ENCODE data around the gene HIBADH.

The HIBADH gene

DNA sequence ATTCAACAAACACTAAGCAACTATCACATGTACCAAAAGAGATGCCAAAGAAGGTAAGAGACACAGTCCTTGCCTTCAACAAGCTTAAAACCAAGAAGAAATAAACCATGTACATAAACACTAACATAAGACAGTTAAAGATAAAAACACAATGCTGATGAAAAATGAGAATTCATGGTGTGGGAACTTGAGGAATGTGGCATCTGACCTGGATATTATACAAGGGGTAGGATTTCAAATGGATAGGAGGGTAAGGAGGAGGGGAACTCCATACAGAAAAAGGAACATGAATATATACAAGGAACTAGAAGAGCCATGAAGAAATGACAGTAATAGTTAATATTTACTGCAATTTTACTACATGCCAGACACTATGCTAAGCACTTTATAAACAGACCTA is 11.0 kb downstream of the HIBADH start:
- no peak for TF ChIP-seq NFRKB (IDR thresholded peaks at IDR 0.05)
- no peak for TF ChIP-seq HDGF (IDR thresholded peaks at IDR 0.05; ENCODE audit: borderline replicate concordance)
- no peak for TF ChIP-seq ARNT (IDR thresholded peaks at IDR 0.05)
- TF ChIP-seq CTBP1 (IDR thresholded peaks at IDR 0.05; ENCODE audit: borderline replicate concordance) = no peak
- TF ChIP-seq ELF4 (IDR thresholded peaks at IDR 0.05) = no peak
- no peak for TF ChIP-seq LEF1 (IDR thresholded peaks at IDR 0.05; ENCODE audit: borderline replicate concordance)
- no peak for TF ChIP-seq L3MBTL2 (conservative IDR thresholded peaks at IDR 0.05)
- no peak for TF ChIP-seq BHLHE40 (IDR thresholded peaks at IDR 0.05; ENCODE audit: borderline replicate concordance)
- no peak for TF ChIP-seq SP1 (IDR thresholded peaks at IDR 0.05)
- TF ChIP-seq ZNF384 (IDR thresholded peaks at IDR 0.05) = no peak
- TF ChIP-seq, protein P1, sequence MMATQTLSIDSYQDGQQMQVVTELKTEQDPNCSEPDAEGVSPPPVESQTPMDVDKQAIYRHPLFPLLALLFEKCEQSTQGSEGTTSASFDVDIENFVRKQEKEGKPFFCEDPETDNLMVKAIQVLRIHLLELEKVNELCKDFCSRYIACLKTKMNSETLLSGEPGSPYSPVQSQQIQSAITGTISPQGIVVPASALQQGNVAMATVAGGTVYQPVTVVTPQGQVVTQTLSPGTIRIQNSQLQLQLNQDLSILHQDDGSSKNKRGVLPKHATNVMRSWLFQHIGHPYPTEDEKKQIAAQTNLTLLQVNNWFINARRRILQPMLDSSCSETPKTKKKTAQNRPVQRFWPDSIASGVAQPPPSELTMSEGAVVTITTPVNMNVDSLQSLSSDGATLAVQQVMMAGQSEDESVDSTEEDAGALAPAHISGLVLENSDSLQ (IDR thresholded peaks at IDR 0.05) = no peak
- no peak for TF ChIP-seq FOXM1 (IDR thresholded peaks at IDR 0.05; ENCODE audit: borderline replicate concordance)
- no peak for TF ChIP-seq FOXA1 (IDR thresholded peaks at IDR 0.05)
- TF ChIP-seq SUZ12 (IDR thresholded peaks at IDR 0.05) = no peak
- TF ChIP-seq TARDBP (IDR thresholded peaks at IDR 0.05) = no peak
- no peak for TF ChIP-seq FOXK2 (IDR thresholded peaks at IDR 0.05)
- POLR2A ChIA-PET = interaction anchor here (1.8 kb wide), 1 partner anchor 11 kb away, joined by 6 read pairs; the partner anchor contains the start of gene HIBADH
- CTCF ChIA-PET = no interaction called here
- DNase-seq (ENCODE audit: extremely low spot score) = no peak

DNA sequence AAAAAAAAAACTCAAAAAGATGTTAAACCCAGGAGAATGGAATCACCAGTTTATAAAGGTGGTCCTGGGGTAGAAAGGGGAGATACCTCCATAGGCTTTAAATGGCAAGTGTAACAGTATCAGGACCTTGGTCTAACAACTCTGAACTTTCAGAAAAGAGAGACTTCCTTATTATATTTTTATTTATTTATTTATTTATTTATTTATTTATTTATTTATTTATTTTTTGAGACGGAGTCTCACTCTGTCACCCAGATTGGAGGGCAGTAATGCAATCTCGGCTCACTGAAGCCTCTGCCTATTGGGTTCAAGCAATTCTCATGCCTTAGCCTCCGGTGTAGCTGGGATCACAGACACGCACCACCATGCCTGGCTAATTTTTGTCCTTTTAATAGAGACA is 12.4 kb downstream of the HIBADH start:
- POLR2A ChIA-PET = no interaction called here
- no peak for DNase-seq (ENCODE audit: extremely low spot score)
- TF ChIP-seq BHLHE40 (IDR thresholded peaks at IDR 0.05; ENCODE audit: borderline replicate concordance) = no peak
- no peak for TF ChIP-seq L3MBTL2 (conservative IDR thresholded peaks at IDR 0.05)
- no peak for TF ChIP-seq ARNT (IDR thresholded peaks at IDR 0.05)
- no peak for TF ChIP-seq SP1 (IDR thresholded peaks at IDR 0.05)
- TF ChIP-seq, protein P1 (IDR thresholded peaks at IDR 0.05) = no peak
- TF ChIP-seq LEF1 (IDR thresholded peaks at IDR 0.05; ENCODE audit: borderline replicate concordance) = no peak
- no peak for TF ChIP-seq TARDBP (IDR thresholded peaks at IDR 0.05)
- TF ChIP-seq FOXA1 (IDR thresholded peaks at IDR 0.05) = no peak
- TF ChIP-seq HDGF (IDR thresholded peaks at IDR 0.05; ENCODE audit: borderline replicate concordance) = no peak
- no peak for TF ChIP-seq NFRKB (IDR thresholded peaks at IDR 0.05)
- TF ChIP-seq ELF4 (IDR thresholded peaks at IDR 0.05) = no peak
- no peak for TF ChIP-seq FOXM1 (IDR thresholded peaks at IDR 0.05; ENCODE audit: borderline replicate concordance)
- TF ChIP-seq SUZ12 (IDR thresholded peaks at IDR 0.05) = no peak
- no peak for TF ChIP-seq FOXK2 (IDR thresholded peaks at IDR 0.05)
- no peak for TF ChIP-seq CTBP1 (IDR thresholded peaks at IDR 0.05; ENCODE audit: borderline replicate concordance)
- no peak for TF ChIP-seq ZNF384 (IDR thresholded peaks at IDR 0.05)
- CTCF ChIA-PET = no interaction called here

DNA sequence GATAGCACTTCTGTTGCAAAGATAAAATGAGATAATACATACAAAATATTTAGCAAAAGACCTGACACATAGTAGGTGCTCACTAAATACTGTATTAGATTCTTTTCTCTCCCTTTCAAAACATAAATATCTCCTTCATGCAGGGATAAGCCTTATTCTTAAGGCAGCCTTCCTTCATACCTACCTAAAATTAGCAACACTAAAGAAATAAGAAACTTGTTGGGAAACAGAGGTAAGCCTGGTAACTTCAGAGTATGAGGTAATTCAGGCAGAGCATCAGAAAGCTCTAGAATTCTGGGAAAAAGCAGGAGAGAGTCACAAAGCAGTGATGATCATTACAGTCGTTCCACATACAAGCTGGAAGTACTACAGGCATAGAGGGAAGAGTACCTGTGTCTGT is 15.2 kb downstream of the HIBADH start:
- CTCF ChIA-PET = no interaction called here

DNA sequence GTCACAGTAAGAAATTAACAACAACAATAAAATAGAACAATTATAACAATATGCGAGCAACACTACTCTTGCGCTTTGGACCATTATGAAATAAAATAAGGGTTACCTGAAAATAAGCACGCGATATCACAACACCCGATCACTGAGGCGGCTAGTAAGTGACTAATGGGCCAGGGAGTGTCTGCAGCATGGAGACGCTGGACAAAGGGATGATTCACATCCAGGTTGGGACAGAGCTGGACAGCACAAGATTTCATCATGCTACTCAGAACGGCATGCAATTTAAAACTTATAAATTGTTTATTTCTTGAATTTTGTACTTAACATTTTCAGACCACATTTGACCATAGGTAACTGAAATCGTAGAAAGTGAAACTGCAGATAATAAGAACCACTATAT is 15.6 kb downstream of the HIBADH start:
- DNase-seq (ENCODE audit: extremely low spot score) = no peak
- CTCF ChIA-PET = no interaction called here
- POLR2A ChIA-PET = no interaction called here
- no peak for TF ChIP-seq FOXK2 (IDR thresholded peaks at IDR 0.05)
- no peak for TF ChIP-seq FOXM1 (IDR thresholded peaks at IDR 0.05; ENCODE audit: borderline replicate concordance)
- no peak for TF ChIP-seq BHLHE40 (IDR thresholded peaks at IDR 0.05; ENCODE audit: borderline replicate concordance)

More for the DNA sequence above, 15.2 kb downstream of the HIBADH start:
- POLR2A ChIA-PET = no interaction called here
- no peak for DNase-seq (ENCODE audit: extremely low spot score)
- no peak for TF ChIP-seq FOXA1 (IDR thresholded peaks at IDR 0.05)
- no peak for TF ChIP-seq ZNF384 (IDR thresholded peaks at IDR 0.05)
- no peak for TF ChIP-seq LEF1 (IDR thresholded peaks at IDR 0.05; ENCODE audit: borderline replicate concordance)
- TF ChIP-seq, protein P1 (IDR thresholded peaks at IDR 0.05) = no peak
- no peak for TF ChIP-seq CTBP1 (IDR thresholded peaks at IDR 0.05; ENCODE audit: borderline replicate concordance)

DNA sequence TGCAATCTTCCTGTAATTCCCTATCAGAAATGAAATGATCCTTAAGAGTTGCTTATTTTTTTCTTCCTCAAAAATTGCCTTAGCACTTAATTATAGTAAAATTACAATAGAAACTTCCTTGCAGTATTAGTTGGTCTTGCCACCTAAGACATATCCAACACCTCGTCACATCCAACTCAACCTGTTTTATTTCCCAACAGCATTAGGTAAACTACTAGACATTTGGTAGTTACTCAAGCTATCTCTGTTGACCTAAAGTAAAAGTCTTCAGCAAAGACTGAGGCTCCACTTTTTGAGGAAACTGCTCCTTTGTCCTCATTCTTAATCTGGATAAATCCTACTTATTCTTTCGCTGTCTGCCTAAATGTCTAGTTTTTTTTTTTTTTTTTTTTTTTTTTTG is 20.4 kb downstream of the HIBADH start:
- POLR2A ChIA-PET = no interaction called here
- no peak for TF ChIP-seq ZNF384 (IDR thresholded peaks at IDR 0.05)
- no peak for TF ChIP-seq BHLHE40 (IDR thresholded peaks at IDR 0.05; ENCODE audit: borderline replicate concordance)
- TF ChIP-seq FOXM1 (IDR thresholded peaks at IDR 0.05; ENCODE audit: borderline replicate concordance) = no peak
- TF ChIP-seq NFRKB (IDR thresholded peaks at IDR 0.05) = no peak
- no peak for TF ChIP-seq HDGF (IDR thresholded peaks at IDR 0.05; ENCODE audit: borderline replicate concordance)
- no peak for TF ChIP-seq FOXK2 (IDR thresholded peaks at IDR 0.05)
- TF ChIP-seq TARDBP (IDR thresholded peaks at IDR 0.05) = no peak
- TF ChIP-seq ARNT (IDR thresholded peaks at IDR 0.05) = no peak
- TF ChIP-seq CTBP1 (IDR thresholded peaks at IDR 0.05; ENCODE audit: borderline replicate concordance) = no peak
- no peak for TF ChIP-seq L3MBTL2 (conservative IDR thresholded peaks at IDR 0.05)
- no peak for TF ChIP-seq ELF4 (IDR thresholded peaks at IDR 0.05)
- TF ChIP-seq SUZ12 (IDR thresholded peaks at IDR 0.05) = no peak
- TF ChIP-seq LEF1 (IDR thresholded peaks at IDR 0.05; ENCODE audit: borderline replicate concordance) = no peak
- TF ChIP-seq, protein P1 (IDR thresholded peaks at IDR 0.05) = no peak
- no peak for TF ChIP-seq FOXA1 (IDR thresholded peaks at IDR 0.05)
- TF ChIP-seq SP1 (IDR thresholded peaks at IDR 0.05) = no peak
- CTCF ChIA-PET = no interaction called here
- DNase-seq (ENCODE audit: extremely low spot score) = no peak
